Kidney epithelial cell (primary cell): ENCODE measurements around the gene ANKRD12. TPM values are rescaled to one million over a fixed set of nuclear protein-coding genes. Genes with fewer than 3 reads are reported as not detected.

ENCODE experiments used
- DNase-seq: peaks from one replicate; pipeline ENCODE4 v3.0.0-alpha.2; 2010; ENCODE audit warnings: low read depth
- H3K27me3 ChIP-seq: 2 replicates; pipeline ENCODE4 v1.6.0; 2011; ENCODE audit warnings: low read length; ENCODE audit not compliant: control insufficient read depth, insufficient read depth
- H3K36me3 ChIP-seq: 2 replicates; pipeline ENCODE4 v1.5.1; 2011; ENCODE audit warnings: low read length; ENCODE audit not compliant: control insufficient read depth, insufficient read depth
- H3K4me3 ChIP-seq: 2 replicates; pipeline ENCODE4 v1.5.1; 2011; ENCODE audit warnings: low read depth, mild to moderate bottlenecking, control low read depth, low read length
- CTCF ChIP-seq: IDR thresholded peaks from 2 replicates; pipeline ENCODE4 v1.5.1; 2011; ENCODE audit warnings: mild to moderate bottlenecking, moderate library complexity, low read length, control low read depth, inconsistent platforms; ENCODE audit not compliant: insufficient read depth, poor library complexity, severe bottlenecking
- total RNA-seq: library from RNA; depleted of rRNA; stranded (reverse); fragments of >200 nt; gene quantifications from 2 replicates; pipeline ENCODE4 v1.2.3, GENCODE V29; 2015

Gene ANKRD12
- total RNA-seq, 1 donor from 2014 or later, result 11.2 TPM

DNA sequence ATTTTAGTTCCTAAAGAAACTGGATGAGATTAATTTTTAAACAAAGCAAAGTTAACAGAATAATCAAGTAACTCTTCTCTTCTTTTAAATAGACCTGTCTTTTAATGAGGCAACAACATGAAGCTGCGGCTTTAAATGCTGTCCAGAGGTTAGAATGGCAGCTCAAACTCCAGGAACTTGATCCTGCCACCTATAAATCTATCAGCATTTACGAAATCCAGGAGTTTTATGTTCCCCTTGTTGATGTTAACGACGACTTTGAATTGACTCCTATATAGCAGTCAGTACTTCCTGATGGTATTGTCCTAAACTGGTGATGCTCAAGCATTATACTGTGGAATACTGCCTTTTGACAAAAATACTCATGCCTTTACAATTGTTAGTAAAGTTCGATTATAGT lies 144.3 kb downstream of the ANKRD12 start:
- Histone ChIP-seq H3K4me3 (no peak overlapping the region), H3K27me3 (no peaks in the 10 kb centered on the region), H3K36me3 (no peaks in the 10 kb centered on the region)
- no peak for TF ChIP-seq CTCF
- DNase-seq, result no peak

GRCh38 chr18:9281780-9282179 lies 145.2 kb downstream of the ANKRD12 start:
- TF ChIP-seq CTCF, result no peak
- no peak for DNase-seq
- Histone ChIP-seq H3K4me3 (no peak overlapping the region), H3K27me3 (no peaks in the 10 kb centered on the region), H3K36me3 (no peaks in the 10 kb centered on the region)

DNA sequence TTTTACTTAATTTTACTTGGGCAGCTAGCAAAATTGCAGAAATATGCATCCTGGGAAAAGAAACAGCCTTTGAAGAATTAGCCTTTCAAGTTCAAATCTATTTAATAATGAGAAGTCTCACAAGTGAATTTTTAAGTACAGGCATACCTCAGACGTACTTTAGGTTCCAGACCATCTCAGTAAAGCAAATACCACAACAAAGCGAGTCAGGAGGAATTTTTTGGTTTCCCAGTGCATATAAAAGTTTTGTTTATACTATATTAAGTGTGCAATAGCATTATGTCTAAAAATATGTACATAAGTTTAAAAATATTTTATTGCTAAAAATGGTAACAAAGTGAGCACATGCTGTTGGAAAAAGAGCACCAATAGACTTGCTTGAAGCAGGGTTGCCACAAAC lies 147.2 kb downstream of the ANKRD12 start:
- DNase-seq, result no peak
- H3K4me3 ChIP-seq, result no peak overlapping the region
- H3K36me3 ChIP-seq, result no peaks in the 10 kb centered on the region
- TF ChIP-seq CTCF, result no peak
- no peaks in the 10 kb centered on the region for H3K27me3 ChIP-seq

- no peak for DNase-seq
- no peak for TF ChIP-seq CTCF
- no peaks in the 10 kb centered on the region for H3K27me3 ChIP-seq
- no peak overlapping the region for H3K4me3 ChIP-seq
- H3K36me3 ChIP-seq, result no peaks in the 10 kb centered on the region
Measured at GRCh38 chr18:9285604-9286003, 149.0 kb downstream of the ANKRD12 start.

- no peak for TF ChIP-seq CTCF
- Histone ChIP-seq H3K4me3 (no peak overlapping the region), H3K27me3 (no peaks in the 10 kb centered on the region), H3K36me3 (no peaks in the 10 kb centered on the region)
- DNase-seq, result no peak
Measured at GRCh38 chr18:9287036-9287435, 150.5 kb downstream of the ANKRD12 start.

DNA sequence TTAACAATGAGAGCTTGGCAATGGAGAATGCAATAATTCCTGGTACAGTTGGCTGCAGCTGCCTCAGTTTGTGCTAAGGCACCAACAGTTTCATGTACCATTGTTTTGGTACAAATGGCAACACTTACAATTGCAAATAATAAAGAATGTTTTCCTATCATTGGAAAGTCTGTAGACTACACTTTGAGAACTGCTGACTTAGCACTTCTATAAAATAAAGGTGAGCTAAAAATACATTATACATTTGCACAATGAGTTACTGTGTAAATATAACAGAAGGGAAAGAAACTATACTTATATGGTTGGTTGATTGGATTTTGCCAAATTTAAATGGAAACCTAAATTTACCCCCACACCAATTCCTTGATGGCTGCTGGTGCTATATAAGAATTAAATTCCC lies 153.1 kb downstream of the ANKRD12 start:
- no peak for TF ChIP-seq CTCF

More for the DNA sequence above, 153.1 kb downstream of the ANKRD12 start:
- Histone ChIP-seq H3K27me3 (no peaks in the 10 kb centered on the region), H3K4me3 (no peak overlapping the region), H3K36me3 (no peaks in the 10 kb centered on the region)
- no peak for DNase-seq
